Naive thymus-derived CD4-positive, alpha-beta T cell (primary cell): Measurements from ENCODE around the gene RFK. TPM values are rescaled to one million over a fixed set of nuclear protein-coding genes. Genes with fewer than 3 reads are reported as not detected.

Source experiments
- ATAC-seq: fragments of 150-1000 bp; cut with Tn5 transposase; 2 replicates; pipeline ENCODE4 v1.10.0; 2021; ENCODE audit warnings: mild to moderate bottlenecking, moderate library complexity
- CTCF ChIA-PET: fragments of 350-600 bp; sonication (Branson Sonifier 250); formaldehyde crosslinking; loops from one replicate; lab custom pipeline; 2021; ENCODE audit warnings: antibody characterized with exemption; lab: Charles Lee
- POLR2A ChIA-PET: fragments of 350-600 bp; sonication (Branson Sonifier 250); formaldehyde crosslinking; loops from one replicate; lab custom pipeline; 2021; ENCODE audit warnings: antibody characterized with exemption, inconsistent platforms; lab: Charles Lee
- DNase-seq, 9 donors: peaks; one replicate each; pipeline versions ENCODE4 v3.0.0 to v3.0.0-alpha.2; 2020 to 2022; ENCODE audit warnings: mixed read lengths in 1 of 9
- H3K27ac ChIP-seq: one replicate; pipeline ENCODE4 v1.7.0; 2013; ENCODE audit warnings: mild to moderate bottlenecking, low read depth, low read length, moderate library complexity
- H3K27me3 ChIP-seq, 2 donors: one replicate each; pipeline ENCODE4 v1.7.0; 2013; ENCODE audit warnings: low read length in 2 of 2, mild to moderate bottlenecking in 2 of 2, moderate library complexity in 2 of 2; ENCODE audit not compliant: control insufficient read depth in 2 of 2, insufficient read depth in 2 of 2
- H3K36me3 ChIP-seq, 3 experiments: 1 replicate in 2 of 3; 2 replicates in 1 of 3; pipeline ENCODE4 v1.7.0; 2013; ENCODE audit warnings: low read length in 3 of 3, mild to moderate bottlenecking in 3 of 3, moderate library complexity in 1 of 3; ENCODE audit not compliant: insufficient read depth in 3 of 3, control insufficient read depth in 2 of 3
- H3K4me1 ChIP-seq, 2 donors: one replicate each; pipeline ENCODE4 v1.7.0; 2013; ENCODE audit warnings: low read length in 2 of 2, mild to moderate bottlenecking in 2 of 2, moderate library complexity in 1 of 2; ENCODE audit not compliant: control insufficient read depth in 2 of 2, insufficient read depth in 2 of 2
- H3K4me3 ChIP-seq: 2 replicates; pipeline ENCODE4 v1.7.0; 2013; ENCODE audit warnings: mild to moderate bottlenecking, low read length
- H3K9me3 ChIP-seq, 3 experiments: 1 replicate in 2 of 3; 2 replicates in 1 of 3; pipeline ENCODE4 v1.7.0; 2013; ENCODE audit warnings: low read length in 3 of 3; ENCODE audit not compliant: control insufficient read depth in 2 of 3
- H3K27ac Mint-ChIP-seq, 9 donors: one replicate each; pipeline ENCODE4 v1.8.0; 2020 to 2022; ENCODE audit warnings: mixed read lengths in 9 of 9, mild to moderate bottlenecking in 8 of 9, moderate library complexity in 5 of 9, inconsistent platforms in 2 of 9
- H3K27me3 Mint-ChIP-seq, 5 donors: one replicate each; pipeline ENCODE4 v1.8.0; 2021 to 2022; ENCODE audit warnings: mixed read lengths in 5 of 5, mild to moderate bottlenecking in 1 of 5
- H3K36me3 Mint-ChIP-seq, 5 donors: one replicate each; pipeline ENCODE4 v1.8.0; 2020 to 2022; ENCODE audit warnings: mixed read lengths in 5 of 5, mild to moderate bottlenecking in 3 of 5, inconsistent platforms in 1 of 5
- H3K4me1 Mint-ChIP-seq, 7 donors: one replicate each; pipeline ENCODE4 v1.8.0; 2020 to 2022; ENCODE audit warnings: mixed read lengths in 7 of 7, mild to moderate bottlenecking in 3 of 7, inconsistent platforms in 1 of 7
- H3K4me3 Mint-ChIP-seq, 10 donors: one replicate each; pipeline ENCODE4 v1.8.0; 2020 to 2022; ENCODE audit warnings: mild to moderate bottlenecking in 10 of 10, mixed read lengths in 10 of 10, moderate library complexity in 6 of 10, inconsistent platforms in 2 of 10
- H3K9me3 Mint-ChIP-seq, 11 donors: one replicate each; pipeline ENCODE4 v1.8.0; 2020 to 2022; ENCODE audit warnings: mixed read lengths in 11 of 11, mild to moderate bottlenecking in 4 of 11, inconsistent platforms in 1 of 11, moderate library complexity in 1 of 11
- intact Hi-C, 2 donors: fragments of 100-400 bp; cut with micrococcal nuclease; formaldehyde crosslinking; loops; one replicate each; pipeline ENCODE4 v1.15.1; 2023
- polyA plus RNA-seq, 2 donors: library from polyadenylated mRNA; unstranded; fragments of 300-500 nt; fragmentation: Illumina TruSeq; gene quantifications; one replicate each; pipeline ENCODE4 v1.2.3, GENCODE V29; 2021
- total RNA-seq, 6 experiments: library from RNA in 5 of 6; stranded (reverse) in 5 of 6; gene quantifications; 1 replicate in 5 of 6; 2 replicates in 1 of 6; pipeline ENCODE4 v1.2.3 and lab custom pipeline; 2021 to 2026

RFK gene
- total and polyA plus RNA-seq, 7 experiments from 2014 or later: 6.8 to 25.9 (median 11.5) TPM

DNA sequence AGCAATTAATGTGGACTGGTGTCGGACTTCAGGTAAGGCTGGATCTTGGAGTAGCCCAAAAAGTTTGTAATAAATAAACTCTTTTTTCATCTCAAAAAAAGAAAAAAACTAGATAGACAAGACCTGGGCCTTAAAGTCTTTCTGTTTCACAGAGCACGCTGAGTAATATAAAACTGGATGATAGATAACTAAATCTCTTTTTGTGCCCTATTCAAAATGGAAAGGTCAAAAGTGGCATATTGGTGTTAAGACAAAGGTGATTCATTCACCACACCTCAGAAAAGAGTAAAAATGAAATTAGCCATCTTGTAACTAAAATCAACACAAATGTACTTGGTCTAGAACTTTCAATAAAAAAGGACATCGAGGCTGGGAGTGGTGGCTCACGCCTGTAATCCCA, 30.3 kb upstream of the RFK start:
- no peaks in the 10 kb centered on the region for H3K9me3 Mint-ChIP-seq
- DNase-seq (no peak), ATAC-seq (no peak)
- no peak overlapping the region for H3K4me3 ChIP-seq
- H3K4me1 Mint-ChIP-seq: peaks cover 3 to 26% (median 4%) of the 10 kb centered on the region in 7 donors
- ChIA-PET CTCF (no interaction called here), POLR2A (no interaction called here)
- H3K27me3 ChIP-seq: no peaks in the 10 kb centered on the region
- H3K27me3 Mint-ChIP-seq: no peaks in the 10 kb centered on the region
- no peaks in the 10 kb centered on the region for H3K4me1 ChIP-seq
- no peaks in the 10 kb centered on the region for H3K36me3 ChIP-seq
- peaks cover 0 to 2% (median 0%) of the 10 kb centered on the region in 5 donors for H3K36me3 Mint-ChIP-seq
- H3K9me3 ChIP-seq: no peaks in the 10 kb centered on the region
- no peak overlapping the region for H3K4me3 Mint-ChIP-seq
- intact Hi-C loops: loop anchor here in 1 of 2 donors (2.0 kb wide), 1 partner anchor 16 kb away; no protein-coding TSS in a partner anchor
- peak overlapping the region in 1 of 9 donors; percentile 60 for H3K27ac Mint-ChIP-seq
- H3K27ac ChIP-seq: no peak overlapping the region

DNA sequence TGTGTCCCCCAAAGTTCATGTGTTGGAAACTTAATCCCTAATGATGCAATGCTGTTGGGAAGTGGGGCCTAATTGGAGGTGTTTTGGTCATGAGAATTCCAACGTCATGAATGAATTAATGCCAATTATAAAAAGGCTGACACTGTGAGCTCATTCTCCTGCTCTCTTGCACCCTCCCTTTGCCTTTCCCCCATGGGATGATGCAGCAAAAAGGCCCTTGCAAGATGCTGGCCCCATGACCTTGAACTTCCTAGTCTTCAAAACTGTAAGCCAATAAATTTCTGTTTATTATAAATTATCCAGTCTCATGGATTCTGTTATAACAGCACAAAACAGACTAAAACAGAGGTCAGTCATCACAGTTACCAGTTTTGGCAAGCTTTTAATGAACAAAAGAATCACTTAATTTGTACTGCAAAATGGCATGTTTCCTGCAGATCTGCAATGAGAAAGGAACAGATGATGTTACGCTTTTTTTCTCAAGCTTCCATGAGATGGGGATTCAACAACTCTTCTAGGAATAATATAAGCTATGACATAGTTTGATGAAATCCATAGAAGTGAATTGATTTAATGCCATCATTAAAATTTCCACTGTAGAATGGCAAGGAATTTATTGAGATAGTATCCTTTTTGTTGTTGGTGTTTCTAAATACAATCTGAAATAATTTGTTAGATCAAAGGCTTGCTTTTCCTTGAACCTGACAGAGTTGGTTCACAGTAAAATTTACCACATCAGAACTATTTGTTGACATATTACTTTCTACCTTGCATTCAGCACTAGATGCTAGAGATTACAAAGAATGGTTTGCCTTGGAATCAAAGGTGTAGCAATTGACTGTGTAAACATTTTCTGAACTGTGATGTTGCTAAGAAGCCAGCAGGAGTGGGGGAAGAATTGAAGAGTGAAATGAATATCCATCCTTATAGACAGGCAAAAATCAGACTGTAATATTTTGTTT, 29.3 kb upstream of the RFK start:
- Mint-ChIP-seq H3K4me1 (peaks cover 3 to 28% (median 4%) of the 10 kb centered on the region in 7 donors), H3K36me3 (peaks cover 0 to 2% (median 0%) of the 10 kb centered on the region in 5 donors), H3K4me3 (peak overlapping the region in 1 of 10 donors; percentile 63), H3K27ac (peak overlapping the region in 1 of 9 donors; percentile 20), H3K9me3 (no peaks in the 10 kb centered on the region), H3K27me3 (no peaks in the 10 kb centered on the region)
- ATAC-seq (no peak), DNase-seq (no peak)
- Histone ChIP-seq H3K4me3 (no peak overlapping the region), H3K27ac (no peak overlapping the region), H3K4me1 (no peaks in the 10 kb centered on the region), H3K9me3 (no peaks in the 10 kb centered on the region), H3K36me3 (no peaks in the 10 kb centered on the region), H3K27me3 (no peaks in the 10 kb centered on the region)
- ChIA-PET POLR2A (no interaction called here), CTCF (no interaction called here)
- intact Hi-C loops: loop anchor here in 1 of 2 donors (2.0 kb wide), 1 partner anchor 17 kb away; no protein-coding TSS in a partner anchor

DNA sequence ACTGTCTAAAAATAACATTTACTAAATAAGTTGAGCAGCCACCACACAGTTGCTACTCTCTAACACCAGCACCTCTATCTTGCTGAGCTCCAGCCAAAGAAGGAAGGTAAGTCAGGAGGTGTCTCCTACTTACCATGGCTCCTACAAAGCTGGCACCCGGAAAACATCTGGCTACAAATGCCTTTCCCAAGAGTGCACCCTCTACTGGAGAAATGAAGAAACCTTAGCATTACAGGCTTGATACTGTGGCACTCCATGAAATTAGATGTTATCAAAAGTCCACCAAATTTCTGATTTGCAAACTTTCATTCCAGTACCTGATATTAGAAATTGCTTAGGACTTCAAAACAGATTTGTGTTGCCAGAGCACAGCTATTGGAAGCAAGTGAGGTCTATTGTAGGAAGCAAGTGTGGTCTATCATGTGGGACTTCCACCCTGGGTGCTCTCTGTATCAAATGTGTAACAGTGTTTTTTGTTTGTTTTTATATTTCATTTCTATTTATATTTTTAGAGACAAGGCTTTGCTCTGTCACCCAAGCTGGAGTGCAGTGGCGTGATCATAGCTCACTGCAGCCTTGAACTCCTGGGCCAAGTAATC, 25.7 kb upstream of the RFK start:
- ChIA-PET CTCF (interaction anchor here (0.6 kb wide), 1 partner anchor 1922 kb away, joined by 3 read pairs; no protein-coding TSS in a partner anchor), POLR2A (no interaction called here)
- H3K4me1 ChIP-seq: no peaks in the 10 kb centered on the region
- no peak for ATAC-seq
- H3K9me3 ChIP-seq: peaks cover 0 to 1% (median 0%) of the 10 kb centered on the region in 3 experiments
- H3K27me3 ChIP-seq: no peaks in the 10 kb centered on the region
- H3K36me3 ChIP-seq: no peaks in the 10 kb centered on the region
- peaks cover 0 to 4% (median 0%) of the 10 kb centered on the region in 5 donors for H3K36me3 Mint-ChIP-seq
- H3K9me3 Mint-ChIP-seq: peaks cover 0 to 6% (median under 1%) of the 10 kb centered on the region in 11 donors
- peaks cover 3 to 40% (median 4%) of the 10 kb centered on the region in 7 donors for H3K4me1 Mint-ChIP-seq
- H3K4me3 Mint-ChIP-seq: no peak overlapping the region
- intact Hi-C loops: loop anchor here in 1 of 2 donors (1.0 kb wide), 2 partner anchors 17 to 26 kb away; partner anchors contain the start of gene RFK
- H3K27ac ChIP-seq: no peak overlapping the region
- DNase-seq: peak in 1 of 9 donors; percentile 5
- no peak overlapping the region for H3K27ac Mint-ChIP-seq
- no peak overlapping the region for H3K4me3 ChIP-seq
- no peaks in the 10 kb centered on the region for H3K27me3 Mint-ChIP-seq

DNA sequence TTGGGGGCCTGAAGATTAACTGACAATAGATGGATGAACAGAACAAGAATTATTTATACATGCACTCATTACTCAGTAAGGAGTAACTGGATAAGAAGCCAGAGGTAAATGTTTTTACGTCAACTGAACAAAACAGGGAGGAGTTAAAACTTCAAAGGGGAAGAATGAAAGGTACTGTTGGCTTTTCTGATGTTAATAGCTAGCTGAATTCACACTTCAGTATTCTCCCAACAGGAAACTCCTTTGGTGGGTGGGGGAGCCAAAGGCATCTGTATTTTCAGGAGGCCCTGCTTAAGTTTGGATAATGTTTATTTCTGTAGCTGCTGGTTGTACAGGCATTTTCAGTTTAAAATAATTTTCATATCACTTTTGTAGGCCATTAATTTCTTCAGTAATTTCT, 23.2 kb upstream of the RFK start:
- Mint-ChIP-seq H3K36me3 (peaks cover 0 to 12% (median 8%) of the 10 kb centered on the region in 5 donors), H3K27me3 (peaks cover 0 to 10% (median 0%) of the 10 kb centered on the region in 5 donors), H3K9me3 (peaks cover 8 to 21% (median 15%) of the 10 kb centered on the region in 11 donors), H3K27ac (no peak overlapping the region), H3K4me3 (no peak overlapping the region), H3K4me1 (peaks cover 0 to 27% (median 0%) of the 10 kb centered on the region in 7 donors)
- H3K36me3 ChIP-seq: no peaks in the 10 kb centered on the region
- CTCF ChIA-PET: no interaction called here
- no peak overlapping the region for H3K27ac ChIP-seq
- ATAC-seq (no peak), DNase-seq (no peak)
- no peaks in the 10 kb centered on the region for H3K27me3 ChIP-seq
- H3K9me3 ChIP-seq: peaks cover 0 to 13% (median 4%) of the 10 kb centered on the region in 3 experiments
- POLR2A ChIA-PET: no interaction called here
- intact Hi-C loops: no loop called here
- H3K4me1 ChIP-seq: no peaks in the 10 kb centered on the region
- no peak overlapping the region for H3K4me3 ChIP-seq

DNA sequence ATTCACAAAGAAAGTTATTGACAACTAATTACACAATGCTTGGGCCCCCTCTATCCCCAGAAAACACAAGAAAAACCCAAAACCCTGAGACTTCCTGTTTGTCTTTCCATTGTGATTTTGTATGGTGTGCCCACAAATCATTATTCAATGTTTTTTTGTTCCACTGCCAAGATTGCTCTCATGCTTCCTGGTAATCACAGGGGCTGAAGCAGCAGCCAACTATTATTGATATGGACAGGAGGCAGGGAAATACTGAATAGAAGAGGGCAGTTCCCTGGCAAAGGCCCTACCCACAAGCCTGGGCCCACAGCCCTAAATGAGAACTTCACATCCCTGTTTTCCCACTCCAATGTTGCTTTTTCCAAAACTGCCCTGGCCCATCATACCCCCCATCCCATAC, 21.5 kb upstream of the RFK start:
- Mint-ChIP-seq H3K9me3 (peaks cover 8 to 21% (median 15%) of the 10 kb centered on the region in 11 donors), H3K4me1 (peaks cover 0 to 27% (median 0%) of the 10 kb centered on the region in 7 donors), H3K4me3 (no peak overlapping the region), H3K27ac (peak overlapping the region in 1 of 9 donors; percentile 63), H3K27me3 (peaks cover 0 to 10% (median 0%) of the 10 kb centered on the region in 5 donors), H3K36me3 (peaks cover 0 to 11% (median 8%) of the 10 kb centered on the region in 5 donors)
- no peak overlapping the region for H3K27ac ChIP-seq
- DNase-seq (no peak), ATAC-seq (no peak)
- H3K4me3 ChIP-seq: no peak overlapping the region
- POLR2A ChIA-PET: no interaction called here
- no peaks in the 10 kb centered on the region for H3K36me3 ChIP-seq
- no peaks in the 10 kb centered on the region for H3K27me3 ChIP-seq
- peaks cover 0 to 13% (median 4%) of the 10 kb centered on the region in 3 experiments for H3K9me3 ChIP-seq
- intact Hi-C loops: no loop called here
- H3K4me1 ChIP-seq: no peaks in the 10 kb centered on the region
- CTCF ChIA-PET: no interaction called here

DNA sequence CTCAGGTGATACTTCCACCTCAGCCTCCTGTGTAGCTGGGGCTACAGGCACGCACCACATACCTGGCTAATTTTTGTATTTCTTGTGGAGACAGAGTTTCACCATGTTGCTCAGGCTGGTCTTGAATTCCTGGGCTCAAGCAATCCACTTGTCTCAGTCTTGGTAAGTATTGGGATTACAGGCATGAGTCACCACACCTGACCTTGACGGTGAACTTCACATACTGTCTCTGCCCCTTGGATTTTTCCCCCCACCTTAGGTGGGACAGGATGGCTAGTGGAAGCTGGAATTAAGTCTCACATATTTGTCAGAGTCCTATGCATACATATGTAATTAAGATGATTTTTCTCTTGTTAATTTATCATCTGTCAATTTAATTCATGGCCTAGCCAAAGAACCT, 20.9 kb upstream of the RFK start:
- Mint-ChIP-seq H3K4me3 (no peak overlapping the region), H3K9me3 (peaks cover 8 to 21% (median 15%) of the 10 kb centered on the region in 11 donors), H3K36me3 (peaks cover 0 to 11% (median 8%) of the 10 kb centered on the region in 5 donors), H3K4me1 (peaks cover 0 to 27% (median 0%) of the 10 kb centered on the region in 7 donors), H3K27me3 (peaks cover 0 to 10% (median 0%) of the 10 kb centered on the region in 5 donors), H3K27ac (no peak overlapping the region)
- POLR2A ChIA-PET: no interaction called here
- Histone ChIP-seq H3K27me3 (no peaks in the 10 kb centered on the region), H3K27ac (no peak overlapping the region), H3K36me3 (no peaks in the 10 kb centered on the region), H3K9me3 (peaks cover 0 to 13% (median 4%) of the 10 kb centered on the region in 3 experiments), H3K4me3 (no peak overlapping the region), H3K4me1 (no peaks in the 10 kb centered on the region)
- intact Hi-C loops: no loop called here
- CTCF ChIA-PET: interaction anchor here (0.6 kb wide), 1 partner anchor 27 kb away, joined by 3 read pairs; no protein-coding TSS in a partner anchor
- ATAC-seq (no peak), DNase-seq (no peak)
